ENCODE data around the gene CLDN9.

The CLDN9 gene

DNA sequence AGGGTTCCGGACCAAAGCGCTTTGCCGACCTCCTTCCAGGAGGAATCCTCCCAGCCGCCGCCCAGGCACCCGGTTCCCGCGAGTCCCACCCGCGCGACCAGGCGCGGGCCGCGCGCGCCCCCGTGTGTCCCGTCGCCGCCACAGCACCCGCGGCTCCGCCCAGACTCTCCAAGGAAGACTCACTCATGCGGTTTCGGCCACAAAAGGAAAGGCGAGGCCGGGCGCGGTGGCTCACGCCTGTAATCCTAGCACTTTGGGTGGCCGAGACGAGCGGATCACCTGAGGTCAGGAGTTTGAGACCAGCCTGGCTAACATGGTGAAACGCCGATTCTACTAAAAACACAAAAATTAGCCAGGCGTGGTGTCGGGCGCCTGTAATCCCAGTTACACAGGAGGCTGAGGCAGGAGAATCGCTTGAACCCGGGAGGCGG, 29.0 kb upstream of the CLDN9 start (continued):
- TF ChIP-seq, protein P1, sequence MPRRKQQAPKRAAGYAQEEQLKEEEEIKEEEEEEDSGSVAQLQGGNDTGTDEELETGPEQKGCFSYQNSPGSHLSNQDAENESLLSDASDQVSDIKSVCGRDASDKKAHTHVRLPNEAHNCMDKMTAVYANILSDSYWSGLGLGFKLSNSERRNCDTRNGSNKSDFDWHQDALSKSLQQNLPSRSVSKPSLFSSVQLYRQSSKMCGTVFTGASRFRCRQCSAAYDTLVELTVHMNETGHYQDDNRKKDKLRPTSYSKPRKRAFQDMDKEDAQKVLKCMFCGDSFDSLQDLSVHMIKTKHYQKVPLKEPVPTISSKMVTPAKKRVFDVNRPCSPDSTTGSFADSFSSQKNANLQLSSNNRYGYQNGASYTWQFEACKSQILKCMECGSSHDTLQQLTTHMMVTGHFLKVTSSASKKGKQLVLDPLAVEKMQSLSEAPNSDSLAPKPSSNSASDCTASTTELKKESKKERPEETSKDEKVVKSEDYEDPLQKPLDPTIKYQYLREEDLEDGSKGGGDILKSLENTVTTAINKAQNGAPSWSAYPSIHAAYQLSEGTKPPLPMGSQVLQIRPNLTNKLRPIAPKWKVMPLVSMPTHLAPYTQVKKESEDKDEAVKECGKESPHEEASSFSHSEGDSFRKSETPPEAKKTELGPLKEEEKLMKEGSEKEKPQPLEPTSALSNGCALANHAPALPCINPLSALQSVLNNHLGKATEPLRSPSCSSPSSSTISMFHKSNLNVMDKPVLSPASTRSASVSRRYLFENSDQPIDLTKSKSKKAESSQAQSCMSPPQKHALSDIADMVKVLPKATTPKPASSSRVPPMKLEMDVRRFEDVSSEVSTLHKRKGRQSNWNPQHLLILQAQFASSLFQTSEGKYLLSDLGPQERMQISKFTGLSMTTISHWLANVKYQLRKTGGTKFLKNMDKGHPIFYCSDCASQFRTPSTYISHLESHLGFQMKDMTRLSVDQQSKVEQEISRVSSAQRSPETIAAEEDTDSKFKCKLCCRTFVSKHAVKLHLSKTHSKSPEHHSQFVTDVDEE (CRISPR knock-in tag; IDR thresholded peaks at IDR 0.05) = no peak

GRCh38 chr16:2985462-2985861, 27.3 kb upstream of the CLDN9 start:
- ATAC-seq = no peak
- TF ChIP-seq TCF4 (CRISPR knock-in tag; IDR thresholded peaks at IDR 0.05; ENCODE audit: borderline replicate concordance) (no peak), ZNF70 (CRISPR knock-in tag; IDR thresholded peaks at IDR 0.05) (no peak), TOX (CRISPR knock-in tag; IDR thresholded peaks at IDR 0.05; ENCODE audit: borderline replicate concordance) (no peak), ARNTL (CRISPR knock-in tag; IDR thresholded peaks at IDR 0.05; ENCODE audit: borderline replicate concordance, low read depth) (no peak), ISL1 (CRISPR knock-in tag; IDR thresholded peaks at IDR 0.05) (no peak), SNAI2 (CRISPR knock-in tag; IDR thresholded peaks at IDR 0.05) (no peak), ZNF8 (CRISPR knock-in tag; IDR thresholded peaks at IDR 0.05) (no peak), CSDC2 (CRISPR knock-in tag; IDR thresholded peaks at IDR 0.05) (no peak), PPARA (CRISPR knock-in tag; IDR thresholded peaks at IDR 0.05; ENCODE audit: borderline replicate concordance) (no peak)
- TF ChIP-seq, protein P2, sequence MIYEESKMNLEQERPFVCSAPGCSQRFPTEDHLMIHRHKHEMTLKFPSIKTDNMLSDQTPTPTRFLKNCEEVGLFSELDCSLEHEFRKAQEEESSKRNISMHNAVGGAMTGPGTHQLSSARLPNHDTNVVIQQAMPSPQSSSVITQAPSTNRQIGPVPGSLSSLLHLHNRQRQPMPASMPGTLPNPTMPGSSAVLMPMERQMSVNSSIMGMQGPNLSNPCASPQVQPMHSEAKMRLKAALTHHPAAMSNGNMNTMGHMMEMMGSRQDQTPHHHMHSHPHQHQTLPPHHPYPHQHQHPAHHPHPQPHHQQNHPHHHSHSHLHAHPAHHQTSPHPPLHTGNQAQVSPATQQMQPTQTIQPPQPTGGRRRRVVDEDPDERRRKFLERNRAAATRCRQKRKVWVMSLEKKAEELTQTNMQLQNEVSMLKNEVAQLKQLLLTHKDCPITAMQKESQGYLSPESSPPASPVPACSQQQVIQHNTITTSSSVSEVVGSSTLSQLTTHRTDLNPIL (CRISPR knock-in tag; IDR thresholded peaks at IDR 0.05; ENCODE audit: low read depth) = no peak
- TF ChIP-seq, protein P1 (CRISPR knock-in tag; IDR thresholded peaks at IDR 0.05) = no peak
- TF ChIP-seq, protein P3, sequence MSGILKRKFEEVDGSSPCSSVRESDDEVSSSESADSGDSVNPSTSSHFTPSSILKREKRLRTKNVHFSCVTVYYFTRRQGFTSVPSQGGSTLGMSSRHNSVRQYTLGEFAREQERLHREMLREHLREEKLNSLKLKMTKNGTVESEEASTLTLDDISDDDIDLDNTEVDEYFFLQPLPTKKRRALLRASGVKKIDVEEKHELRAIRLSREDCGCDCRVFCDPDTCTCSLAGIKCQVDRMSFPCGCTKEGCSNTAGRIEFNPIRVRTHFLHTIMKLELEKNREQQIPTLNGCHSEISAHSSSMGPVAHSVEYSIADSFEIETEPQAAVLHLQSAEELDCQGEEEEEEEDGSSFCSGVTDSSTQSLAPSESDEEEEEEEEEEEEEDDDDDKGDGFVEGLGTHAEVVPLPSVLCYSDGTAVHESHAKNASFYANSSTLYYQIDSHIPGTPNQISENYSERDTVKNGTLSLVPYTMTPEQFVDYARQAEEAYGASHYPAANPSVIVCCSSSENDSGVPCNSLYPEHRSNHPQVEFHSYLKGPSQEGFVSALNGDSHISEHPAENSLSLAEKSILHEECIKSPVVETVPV (CRISPR knock-in tag; IDR thresholded peaks at IDR 0.05) = no peak
- TF ChIP-seq, protein P4, sequence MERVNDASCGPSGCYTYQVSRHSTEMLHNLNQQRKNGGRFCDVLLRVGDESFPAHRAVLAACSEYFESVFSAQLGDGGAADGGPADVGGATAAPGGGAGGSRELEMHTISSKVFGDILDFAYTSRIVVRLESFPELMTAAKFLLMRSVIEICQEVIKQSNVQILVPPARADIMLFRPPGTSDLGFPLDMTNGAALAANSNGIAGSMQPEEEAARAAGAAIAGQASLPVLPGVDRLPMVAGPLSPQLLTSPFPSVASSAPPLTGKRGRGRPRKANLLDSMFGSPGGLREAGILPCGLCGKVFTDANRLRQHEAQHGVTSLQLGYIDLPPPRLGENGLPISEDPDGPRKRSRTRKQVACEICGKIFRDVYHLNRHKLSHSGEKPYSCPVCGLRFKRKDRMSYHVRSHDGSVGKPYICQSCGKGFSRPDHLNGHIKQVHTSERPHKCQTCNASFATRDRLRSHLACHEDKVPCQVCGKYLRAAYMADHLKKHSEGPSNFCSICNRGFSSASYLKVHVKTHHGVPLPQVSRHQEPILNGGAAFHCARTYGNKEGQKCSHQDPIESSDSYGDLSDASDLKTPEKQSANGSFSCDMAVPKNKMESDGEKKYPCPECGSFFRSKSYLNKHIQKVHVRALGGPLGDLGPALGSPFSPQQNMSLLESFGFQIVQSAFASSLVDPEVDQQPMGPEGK (CRISPR knock-in tag; IDR thresholded peaks at IDR 0.05; ENCODE audit: borderline replicate concordance) = no peak

GRCh38 chr16:2985893-2986355, 26.8 kb upstream of the CLDN9 start:
- TF ChIP-seq, protein P2 (CRISPR knock-in tag; IDR thresholded peaks at IDR 0.05; ENCODE audit: low read depth) = no peak
- TF ChIP-seq ZC3H10 (CRISPR knock-in tag; IDR thresholded peaks at IDR 0.05) (no peak), PPARA (CRISPR knock-in tag; IDR thresholded peaks at IDR 0.05; ENCODE audit: borderline replicate concordance) (no peak), RARB (CRISPR knock-in tag; IDR thresholded peaks at IDR 0.05) (no peak), TOX (CRISPR knock-in tag; IDR thresholded peaks at IDR 0.05; ENCODE audit: borderline replicate concordance) (no peak)
- TF ChIP-seq, protein P3 (CRISPR knock-in tag; IDR thresholded peaks at IDR 0.05) = no peak
- ATAC-seq = no peak

Measured in SK-N-SH treated with all-trans-retinoic acid at 6 μM for 48 hours (cell line).